Left ventricle myocardium inferior (tissue), 1 donor: ENCODE results near the gene PPP2R2B. TPM values are rescaled to one million over a fixed set of nuclear protein-coding genes. Genes with fewer than 3 reads are reported as not detected.
"Not testable (repeated sequence)": the region's sequence is repeated elsewhere in the genome, so short reads cannot be mapped to it uniquely, and the experiment has no call there.

ENCODE experiments used
- DNase-seq: peaks from one replicate; pipeline ENCODE4 v3.0.0-alpha.2; 2020
- H3K27ac ChIP-seq: fragments of 200-600 bp; replicated peaks from 2 replicates; pipeline ENCODE4 v1.8.0; 2021
- H3K27me3 ChIP-seq: fragments of 200-600 bp; 2 replicates; pipeline ENCODE4 v1.8.0; 2021; ENCODE audit warnings: low read depth
- H3K36me3 ChIP-seq: fragments of 200-600 bp; 2 replicates; pipeline ENCODE4 v1.8.0; 2021
- H3K4me1 ChIP-seq: fragments of 200-600 bp; 2 replicates; pipeline ENCODE4 v1.8.0; 2021
- H3K4me3 ChIP-seq: fragments of 200-600 bp; 2 replicates; pipeline ENCODE4 v1.8.0; 2021; ENCODE audit warnings: mild to moderate bottlenecking, moderate library complexity
- H3K9me3 ChIP-seq: fragments of 200-600 bp; replicated peaks from 2 replicates; pipeline ENCODE4 v1.8.0; 2021
- CTCF ChIP-seq: fragments of 200-600 bp; IDR thresholded peaks from 2 replicates; pipeline ENCODE4 v1.8.0; 2021; ENCODE audit warnings: antibody characterized with exemption, mild to moderate bottlenecking, borderline replicate concordance
- intact Hi-C: fragments of 100-400 bp; cut with micrococcal nuclease; formaldehyde crosslinking; loops from one replicate; pipeline ENCODE4 v1.11.0; 2022
- total RNA-seq: library from RNA; stranded (reverse); fragmentation: NEBNext Ultra II Directional; extraction: Animal tissue kit (Norgen Biotek cat#: 25700); gene quantifications from one replicate; pipeline ENCODE4 v1.2.1, GENCODE V29; 2021
- donor health status: DM: no; HTN: yes; CAD: no; lungs with severe emphysema.

PPP2R2B gene
- total RNA-seq, 1 donor from 2014 or later, result 0.11 TPM

- no peak overlapping the region for H3K4me3 ChIP-seq
- TF ChIP-seq CTCF, result no peak
- no peaks in the 10 kb centered on the region for H3K4me1 ChIP-seq
- H3K27me3 ChIP-seq, result no peaks in the 10 kb centered on the region
- peaks cover 19% of the 10 kb centered on the region for H3K9me3 ChIP-seq
- intact Hi-C loops, result no loop called here
- no peaks in the 10 kb centered on the region for H3K36me3 ChIP-seq
- H3K27ac ChIP-seq, result no peak overlapping the region
- no peak for DNase-seq
Observed at GRCh38 chr5:146620669-146621051, 257.9 kb downstream of the PPP2R2B start.

GRCh38 chr5:146620031-146620668 lies 258.4 kb downstream of the PPP2R2B start:
- no peak overlapping the region for H3K4me3 ChIP-seq
- intact Hi-C loops, result no loop called here
- peaks cover 23% of the 10 kb centered on the region for H3K9me3 ChIP-seq
- no peak for TF ChIP-seq CTCF
- DNase-seq, result no peak
- no peaks in the 10 kb centered on the region for H3K27me3 ChIP-seq
- no peak overlapping the region for H3K27ac ChIP-seq
- H3K4me1 ChIP-seq, result no peaks in the 10 kb centered on the region
- H3K36me3 ChIP-seq, result no peaks in the 10 kb centered on the region

GRCh38 chr5:146618434-146618833 lies 260.1 kb downstream of the PPP2R2B start:
- Histone ChIP-seq H3K4me1 (no peaks in the 10 kb centered on the region), H3K4me3 (no peak overlapping the region), H3K9me3 (peaks cover 23% of the 10 kb centered on the region), H3K27ac (no peak overlapping the region), H3K27me3 (no peaks in the 10 kb centered on the region), H3K36me3 (no peaks in the 10 kb centered on the region)
- TF ChIP-seq CTCF, result no peak
- intact Hi-C loops, result no loop called here
- DNase-seq, result no peak

- H3K27ac ChIP-seq, H3K36me3 ChIP-seq, DNase-seq, H3K27me3 ChIP-seq, H3K9me3 ChIP-seq, H3K4me1 ChIP-seq, H3K4me3 ChIP-seq, intact Hi-C loops: not testable (repeated sequence)
Observed at GRCh38 chr5:146609731-146610130, 268.8 kb downstream of the PPP2R2B start.

- Histone ChIP-seq H3K27ac (no peak overlapping the region), H3K4me3 (no peak overlapping the region), H3K9me3 (no peaks in the 10 kb centered on the region), H3K4me1 (no peaks in the 10 kb centered on the region), H3K27me3 (peaks cover 8% of the 10 kb centered on the region), H3K36me3 (no peaks in the 10 kb centered on the region)
- TF ChIP-seq CTCF, result no peak
- intact Hi-C loops, result no loop called here
- DNase-seq, result no peak
Observed at GRCh38 chr5:146607659-146608332, 270.8 kb downstream of the PPP2R2B start.

GRCh38 chr5:146606893-146607292 lies 271.7 kb downstream of the PPP2R2B start:
- TF ChIP-seq CTCF, result no peak
- no peak overlapping the region for H3K27ac ChIP-seq

More at GRCh38 chr5:146606893-146607292, 271.7 kb downstream of the PPP2R2B start:
- intact Hi-C loops, result no loop called here
- Histone ChIP-seq H3K4me3 (no peak overlapping the region), H3K27me3 (peaks cover 17% of the 10 kb centered on the region), H3K4me1 (no peaks in the 10 kb centered on the region), H3K9me3 (no peaks in the 10 kb centered on the region), H3K36me3 (no peaks in the 10 kb centered on the region)
- no peak for DNase-seq
